Endothelial cell (in vitro differentiated cells): ENCODE measurements around the gene CLEC3A. TPM values are rescaled to one million over a fixed set of nuclear protein-coding genes. Genes with fewer than 3 reads are reported as not detected.
"Not testable (repeated sequence)": the region's sequence is repeated elsewhere in the genome, so short reads cannot be mapped to it uniquely, and the experiment has no call there.

Experiments
- DNase-seq: peaks from one replicate; pipeline ENCODE4 v3.0.0; 2021; ENCODE audit warnings: low spot score
- H3K27ac Mint-ChIP-seq: one replicate; pipeline ENCODE4 v1.8.0; 2021; ENCODE audit warnings: mixed read lengths, inconsistent platforms; ENCODE audit not compliant: unreplicated experiment
- H3K27me3 Mint-ChIP-seq: one replicate; pipeline ENCODE4 v1.8.0; 2021; ENCODE audit warnings: mild to moderate bottlenecking, moderate library complexity, mixed read lengths, inconsistent platforms; ENCODE audit not compliant: unreplicated experiment
- H3K36me3 Mint-ChIP-seq: one replicate; pipeline ENCODE4 v1.8.0; 2021; ENCODE audit warnings: mild to moderate bottlenecking, low read depth, mixed read lengths, inconsistent platforms; ENCODE audit not compliant: unreplicated experiment
- H3K4me1 Mint-ChIP-seq: one replicate; pipeline ENCODE4 v1.8.0; 2021; ENCODE audit warnings: mild to moderate bottlenecking, mixed read lengths, inconsistent platforms; ENCODE audit not compliant: unreplicated experiment
- H3K4me3 Mint-ChIP-seq: one replicate; pipeline ENCODE4 v1.8.0; 2021; ENCODE audit warnings: mild to moderate bottlenecking, mixed read lengths, inconsistent platforms; ENCODE audit not compliant: unreplicated experiment
- H3K9me3 Mint-ChIP-seq: one replicate; pipeline ENCODE4 v1.8.0; 2021; ENCODE audit warnings: mixed read lengths, inconsistent platforms; ENCODE audit not compliant: unreplicated experiment
- CTCF ChIP-seq: fragments of 200-600 bp; sonication (generic); IDR thresholded peaks from one replicate; pipeline ENCODE4 v1.5.0; 2021; ENCODE audit warnings: antibody characterized with exemption; ENCODE audit not compliant: unreplicated experiment
- total RNA-seq: library from RNA; stranded (reverse); fragmentation: NEBNext Ultra II Directional; extraction: Animal tissue kit (Norgen Biotek cat#: 25700); gene quantifications from one replicate; pipeline ENCODE4 v1.2.1, GENCODE V29; 2021; ENCODE audit not compliant: unreplicated experiment

The CLEC3A gene
- total RNA-seq, 1 donor from 2014 or later = not detected

- H3K4me3 Mint-ChIP-seq = no peak overlapping the region
- TF ChIP-seq CTCF = no peak
- no peaks in the 10 kb centered on the region for H3K4me1 Mint-ChIP-seq
- DNase-seq = no peak
- no peaks in the 10 kb centered on the region for H3K36me3 Mint-ChIP-seq
- H3K27ac Mint-ChIP-seq = no peak overlapping the region
- no peaks in the 10 kb centered on the region for H3K27me3 Mint-ChIP-seq
- no peaks in the 10 kb centered on the region for H3K9me3 Mint-ChIP-seq
Observed at GRCh38 chr16:78057803-78058564, 35.6 kb downstream of the CLEC3A start.

- not testable (repeated sequence) for DNase-seq, H3K4me1 Mint-ChIP-seq, H3K9me3 Mint-ChIP-seq, H3K27ac Mint-ChIP-seq, H3K27me3 Mint-ChIP-seq, H3K4me3 Mint-ChIP-seq, H3K36me3 Mint-ChIP-seq
Observed at GRCh38 chr16:78059806-78060205, 37.5 kb downstream of the CLEC3A start.

GRCh38 chr16:78060295-78060694 lies 37.9 kb downstream of the CLEC3A start:
- no peak for DNase-seq
- H3K9me3 Mint-ChIP-seq = no peaks in the 10 kb centered on the region
- no peak overlapping the region for H3K4me3 Mint-ChIP-seq
- H3K27ac Mint-ChIP-seq = no peak overlapping the region
- H3K36me3 Mint-ChIP-seq = no peaks in the 10 kb centered on the region
- H3K27me3 Mint-ChIP-seq = no peaks in the 10 kb centered on the region
- no peaks in the 10 kb centered on the region for H3K4me1 Mint-ChIP-seq
- no peak for TF ChIP-seq CTCF

GRCh38 chr16:78060809-78061208 lies 38.5 kb downstream of the CLEC3A start:
- no peak for DNase-seq
- no peak for TF ChIP-seq CTCF
- Mint-ChIP-seq H3K9me3 (no peaks in the 10 kb centered on the region), H3K36me3 (no peaks in the 10 kb centered on the region), H3K4me1 (no peaks in the 10 kb centered on the region), H3K27ac (no peak overlapping the region), H3K27me3 (no peaks in the 10 kb centered on the region), H3K4me3 (no peak overlapping the region)

- H3K27me3 Mint-ChIP-seq = no peaks in the 10 kb centered on the region
Observed at GRCh38 chr16:78065319-78065718, 43.0 kb downstream of the CLEC3A start.

More at GRCh38 chr16:78065319-78065718, 43.0 kb downstream of the CLEC3A start:
- Mint-ChIP-seq H3K27ac (no peak overlapping the region), H3K4me3 (no peak overlapping the region), H3K9me3 (no peaks in the 10 kb centered on the region), H3K4me1 (no peaks in the 10 kb centered on the region), H3K36me3 (no peaks in the 10 kb centered on the region)
- DNase-seq = no peak
- no peak for TF ChIP-seq CTCF
